ENCODE data around the gene CTTN.

Gene CTTN

DNA sequence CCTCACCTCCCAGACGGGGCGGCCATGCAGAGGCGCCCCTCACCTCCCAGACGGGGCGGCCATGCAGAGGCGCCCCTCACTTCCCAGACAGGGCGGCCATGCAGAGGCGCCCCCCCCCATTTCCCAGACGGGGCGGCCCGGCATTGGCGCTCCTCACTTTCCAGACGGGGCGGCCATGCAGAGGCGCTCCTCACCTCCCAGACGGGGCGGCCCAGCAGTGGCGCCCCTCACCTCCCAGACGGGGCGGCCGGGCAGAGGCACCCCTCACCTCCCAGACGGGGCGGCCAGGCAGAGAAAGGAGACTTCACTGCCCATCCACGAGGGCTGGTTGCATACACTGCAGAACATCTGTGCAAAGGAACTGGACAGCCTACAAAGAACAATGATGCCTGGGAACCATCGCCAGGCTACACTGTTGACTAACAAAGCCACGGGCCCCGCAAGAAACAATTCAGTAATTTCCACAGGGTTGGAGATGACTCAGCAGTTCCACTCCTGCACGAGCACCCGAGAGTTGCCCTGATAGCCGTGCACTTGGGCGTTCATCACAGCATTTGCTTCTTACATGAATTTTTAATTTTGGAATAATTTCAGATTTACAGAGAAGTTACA is 58.7 kb downstream of the CTTN start:
- no peak for DNase-seq

DNA sequence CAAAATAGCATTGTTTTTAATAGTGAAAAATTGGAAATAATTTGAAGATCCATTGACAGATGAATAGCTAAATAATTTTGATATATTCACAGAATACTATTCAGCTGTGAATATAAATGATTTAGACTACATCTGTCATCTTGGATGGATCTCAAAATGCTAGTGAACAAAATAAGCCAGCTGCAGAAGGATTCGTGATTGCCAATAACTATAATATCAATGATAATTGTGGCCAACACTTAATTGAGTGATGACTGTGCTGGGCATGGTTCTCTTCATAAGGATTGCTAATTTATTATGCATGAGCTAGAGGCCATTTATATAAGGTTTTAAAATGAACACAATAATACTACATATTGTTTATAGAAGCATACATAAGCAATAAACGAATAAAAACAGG is 60.4 kb downstream of the CTTN start:
- no peak for DNase-seq

DNA sequence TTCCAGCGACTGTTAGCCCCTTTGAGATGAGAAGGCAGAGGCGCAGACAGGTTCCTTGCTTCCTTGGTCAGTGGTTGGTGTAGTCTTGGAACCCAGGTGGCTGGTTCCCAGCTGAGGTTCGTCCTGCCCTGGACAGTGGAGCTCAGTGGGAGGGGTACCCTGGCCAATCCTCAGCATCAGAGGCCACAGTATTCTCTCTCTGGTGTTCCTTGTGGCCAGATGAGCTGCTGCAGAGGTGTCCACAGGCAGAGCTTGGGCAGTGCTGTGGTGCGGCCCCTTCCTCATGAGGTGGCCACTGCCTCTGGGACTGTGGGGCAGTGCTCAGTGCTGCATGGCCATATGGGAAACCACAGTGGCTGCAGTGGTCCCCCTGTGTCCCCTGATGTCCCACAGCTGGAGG is 61.8 kb downstream of the CTTN start:
- DNase-seq, result no peak

DNA sequence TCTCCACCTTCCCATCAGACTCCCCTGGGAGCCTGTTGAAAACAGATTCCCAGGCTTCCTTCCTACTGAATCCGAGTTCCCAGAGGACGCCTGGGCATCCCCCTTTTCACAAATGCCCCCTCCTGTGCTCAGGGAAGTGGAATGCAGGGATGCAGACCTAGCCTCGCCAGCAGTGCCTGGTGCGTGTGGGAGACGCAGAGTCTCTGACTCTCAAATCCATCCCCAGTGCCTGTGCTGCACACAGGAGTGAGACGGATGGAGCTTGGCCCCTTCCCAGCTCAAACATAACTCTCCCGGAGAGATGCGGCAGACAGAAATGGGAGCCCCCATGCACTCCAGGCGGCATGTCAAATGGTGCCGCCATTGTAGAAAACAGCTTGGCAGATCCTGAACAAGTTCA is 62.6 kb downstream of the CTTN start:
- DNase-seq, result no peak

DNA sequence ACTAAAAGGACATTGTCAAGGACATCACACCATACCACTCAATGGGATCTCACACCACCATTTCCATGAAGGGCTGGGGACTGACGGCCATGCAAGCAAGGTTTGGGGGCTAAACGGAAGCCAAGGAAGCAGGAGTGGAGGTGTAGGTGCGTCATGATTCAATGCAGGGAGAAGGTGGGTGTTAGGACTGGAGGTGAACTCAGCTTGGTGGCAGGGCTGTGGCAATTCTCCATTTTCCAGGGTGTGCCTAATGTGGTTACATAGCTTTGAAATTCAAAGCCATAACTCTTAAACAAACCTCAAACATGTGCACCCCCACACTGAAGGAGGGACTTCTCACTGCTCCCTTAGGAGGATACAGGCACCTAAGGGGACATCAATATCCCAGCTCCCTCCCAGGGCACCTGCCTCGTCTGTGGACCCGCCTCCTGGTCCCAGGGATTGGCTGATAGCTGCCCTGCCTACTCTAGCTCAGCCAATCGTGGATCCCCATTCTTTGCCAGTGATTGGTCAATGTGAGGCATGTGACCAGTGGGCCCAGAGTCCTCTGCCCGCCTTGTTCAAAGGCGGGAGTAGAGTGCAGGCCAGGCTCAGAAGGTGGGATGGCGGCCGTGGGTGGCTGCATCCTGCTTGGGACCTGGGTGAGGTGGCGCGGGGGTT is 64.6 kb downstream of the CTTN start:
- no peak for DNase-seq

DNA sequence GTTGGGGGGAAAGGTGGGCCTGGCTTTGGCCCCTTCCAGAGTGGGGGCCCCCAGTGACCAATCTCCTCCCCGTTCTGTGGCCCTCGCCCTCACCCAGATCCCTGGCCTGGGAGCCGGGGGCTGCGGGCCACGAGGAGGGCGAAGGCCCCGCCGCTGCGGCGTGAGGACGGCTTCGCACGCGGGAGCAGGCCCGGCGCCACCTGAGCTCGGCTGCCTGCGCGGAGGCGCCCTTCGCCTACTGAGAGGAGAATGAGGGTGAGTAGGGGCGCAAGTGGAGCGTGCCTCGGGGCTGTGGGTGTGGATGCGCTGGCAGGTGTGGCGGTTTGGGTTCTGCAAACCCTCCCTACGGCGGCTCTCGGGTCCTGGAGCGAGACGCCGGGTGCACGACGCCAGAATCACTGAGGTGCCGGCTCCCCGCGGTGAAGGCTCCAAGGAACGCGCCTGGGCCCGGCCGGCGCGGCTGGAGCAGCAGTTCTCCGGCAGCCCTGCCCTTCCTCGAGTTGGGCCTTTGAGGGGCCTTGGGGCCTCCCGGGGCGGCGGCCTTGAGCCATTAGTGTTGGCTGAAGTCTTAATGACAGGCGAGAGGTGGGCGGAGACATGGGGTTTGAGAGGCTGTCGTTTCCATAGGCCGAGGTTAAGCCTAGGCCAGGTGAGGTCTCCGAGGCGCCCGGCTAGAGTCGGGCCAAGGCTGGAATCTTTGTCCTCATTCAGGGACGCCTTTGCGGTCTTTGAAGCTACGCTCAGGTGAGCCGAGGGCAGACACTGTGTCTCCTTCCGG is 65.3 kb downstream of the CTTN start:
- DNase-seq, result no peak

DNA sequence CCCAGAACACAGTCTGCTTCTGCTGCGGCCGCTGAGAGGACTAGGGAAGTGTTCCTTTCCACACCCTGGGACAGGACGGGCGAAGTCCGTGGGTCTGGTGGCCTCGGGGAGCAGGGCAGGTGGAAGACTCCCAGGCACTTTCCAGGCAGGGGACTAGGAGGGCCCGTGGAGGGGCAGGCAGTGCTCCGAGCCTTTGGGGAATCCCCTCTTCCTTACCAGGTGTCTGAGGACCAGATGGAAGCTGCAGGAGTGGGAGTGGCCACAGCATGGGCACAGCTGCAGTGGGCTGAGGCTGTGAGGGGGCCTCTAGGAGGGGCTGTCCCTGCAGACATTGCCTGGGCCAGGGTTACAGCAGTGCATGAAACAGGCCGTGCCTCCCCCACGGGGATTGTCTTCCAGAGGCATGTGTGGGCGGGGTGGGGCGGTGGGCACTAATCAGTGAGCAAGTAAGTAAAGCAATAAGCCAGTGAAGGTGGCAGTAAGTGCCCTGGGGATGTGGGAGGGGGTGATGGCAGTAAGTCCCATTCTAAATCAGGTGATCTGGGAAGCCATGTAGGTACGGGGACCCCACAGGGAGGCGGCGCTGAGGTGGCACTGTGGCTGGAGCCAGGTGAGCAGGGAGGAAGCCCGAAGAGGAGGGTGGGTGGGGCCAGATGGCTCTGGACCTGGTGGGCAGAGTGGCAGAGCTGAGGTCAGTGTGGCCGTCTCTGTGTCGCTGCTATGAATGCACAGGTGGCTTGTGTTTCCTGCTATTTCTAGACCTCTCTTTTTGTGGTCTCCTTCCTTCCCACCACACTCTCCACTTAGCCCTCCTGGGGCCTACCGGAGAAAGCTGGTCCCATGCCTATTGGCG is 66.4 kb downstream of the CTTN start:
- DNase-seq, result no peak

DNA sequence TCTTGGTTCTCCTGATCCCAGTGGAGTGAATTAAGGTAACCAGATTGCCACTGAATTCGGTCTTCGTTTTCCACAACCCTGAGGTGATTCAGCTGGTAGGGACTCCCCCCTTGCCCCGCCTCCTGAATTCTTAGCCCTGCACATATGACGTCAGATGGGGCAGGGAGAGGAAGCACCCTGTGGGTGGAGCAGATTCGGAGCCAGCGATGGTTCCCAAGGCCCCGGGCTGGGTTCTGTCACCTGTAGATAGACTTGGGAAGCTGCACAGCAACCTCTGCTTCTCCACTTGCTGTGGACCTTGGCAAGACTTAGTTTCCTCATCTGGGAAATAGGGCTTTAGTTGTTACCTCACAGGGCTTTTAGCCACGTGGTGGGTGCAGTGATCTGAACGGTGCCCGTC is 67.8 kb downstream of the CTTN start:
- DNase-seq, result no peak

DNA sequence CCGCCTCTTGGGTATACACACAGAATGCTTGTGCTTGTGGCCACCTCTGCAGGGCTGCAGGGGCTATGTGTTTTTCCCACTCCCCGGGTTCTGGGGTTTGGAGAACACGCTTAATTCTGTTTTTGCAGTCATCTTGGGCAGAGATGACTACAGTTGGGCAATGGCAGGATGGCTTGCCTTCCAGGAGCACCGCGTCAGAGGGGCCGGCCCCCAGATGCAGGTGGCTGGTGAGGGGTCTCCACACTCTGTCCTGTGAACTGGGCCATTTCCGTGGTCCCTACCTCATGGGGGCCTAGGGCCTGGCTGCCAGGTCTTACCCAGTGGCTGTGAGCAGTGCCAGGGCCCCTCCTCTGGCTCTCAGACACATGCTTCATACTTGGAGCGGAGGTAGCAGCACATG is 68.3 kb downstream of the CTTN start:
- no peak for DNase-seq

DNA sequence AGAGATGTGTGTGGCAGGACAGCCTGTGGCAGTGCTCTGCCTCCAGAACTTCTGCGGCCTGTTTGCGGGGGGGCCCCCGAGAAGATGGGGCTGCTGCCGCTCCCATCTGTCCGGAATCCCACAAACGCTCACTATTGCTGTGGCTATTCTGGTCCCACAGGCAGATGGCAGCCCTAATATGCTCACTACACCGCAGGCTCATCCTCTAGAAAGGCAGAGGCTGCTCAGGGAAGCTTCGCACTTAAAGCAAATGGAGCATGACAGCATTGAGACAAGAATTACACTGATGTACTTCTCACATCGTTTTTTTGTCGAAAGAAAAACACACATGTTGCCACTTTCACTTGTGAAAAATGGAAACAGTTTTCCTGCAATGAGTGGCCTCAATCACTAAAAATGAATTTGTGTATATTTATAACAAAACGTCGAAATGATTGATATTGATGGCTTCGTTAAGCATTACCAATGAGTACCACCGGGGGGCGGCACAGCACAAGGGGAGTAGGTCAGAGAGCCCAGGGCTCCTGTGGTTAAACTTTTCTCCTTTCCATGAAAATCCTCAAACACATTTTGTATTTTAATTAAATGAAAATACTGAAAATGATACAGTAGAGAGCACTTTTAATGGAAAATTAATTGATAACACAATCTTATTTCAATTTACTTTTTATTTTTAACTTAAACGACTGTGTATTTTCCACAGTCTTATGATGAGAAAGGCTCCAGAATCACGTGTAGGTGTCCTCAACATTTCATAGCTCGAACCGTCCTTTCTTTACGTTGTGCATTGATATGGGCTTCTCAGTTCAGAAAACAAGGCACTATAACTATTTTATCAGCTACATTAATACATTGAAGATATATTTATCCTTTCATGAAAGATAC is 69.1 kb downstream of the CTTN start:
- DNase-seq, result no peak

DNA sequence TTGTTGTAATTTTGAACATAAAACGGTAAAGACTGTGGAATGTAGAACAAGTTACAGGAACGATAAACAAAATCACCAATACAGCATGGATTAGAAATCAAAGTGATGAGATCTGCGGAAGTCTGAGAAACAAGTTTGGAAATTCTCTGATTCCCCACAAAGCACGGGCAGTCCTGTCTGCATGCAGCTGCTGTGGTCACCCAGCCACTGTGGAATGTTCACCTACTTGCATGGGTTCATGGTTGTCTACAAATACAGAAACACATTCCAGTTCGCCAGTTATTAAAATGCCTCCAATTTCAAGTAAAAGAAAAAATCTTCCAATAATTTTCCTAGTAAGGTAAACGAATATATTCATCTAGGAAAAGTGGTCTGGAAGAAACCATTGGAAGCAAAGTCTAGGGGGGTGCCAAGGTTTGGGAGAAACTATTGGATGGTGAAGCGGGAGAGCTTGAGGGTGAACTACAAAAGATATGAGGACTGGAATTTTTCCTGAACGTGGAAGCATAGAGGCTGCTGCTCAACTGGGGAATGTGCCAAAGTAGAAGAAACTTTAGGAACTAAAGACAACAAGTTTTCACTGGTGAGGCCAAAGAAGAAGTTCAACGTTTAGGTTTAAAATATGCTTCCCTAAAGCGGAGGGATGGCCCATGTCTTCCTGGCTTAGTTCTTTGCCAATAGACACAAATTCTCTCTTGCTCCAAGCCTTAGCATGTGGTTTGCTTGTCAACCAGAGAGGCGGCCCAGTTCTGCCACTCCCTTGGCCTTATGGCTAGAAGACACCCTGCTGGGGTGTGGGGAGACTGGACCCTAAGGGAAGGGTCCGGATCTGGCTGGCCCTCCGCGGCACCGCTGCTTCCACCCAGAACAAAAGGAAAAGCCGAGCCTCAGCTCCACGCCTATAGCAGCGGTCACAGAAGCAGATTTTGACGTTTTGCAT is 70.2 kb downstream of the CTTN start:
- no peak for DNase-seq

DNA sequence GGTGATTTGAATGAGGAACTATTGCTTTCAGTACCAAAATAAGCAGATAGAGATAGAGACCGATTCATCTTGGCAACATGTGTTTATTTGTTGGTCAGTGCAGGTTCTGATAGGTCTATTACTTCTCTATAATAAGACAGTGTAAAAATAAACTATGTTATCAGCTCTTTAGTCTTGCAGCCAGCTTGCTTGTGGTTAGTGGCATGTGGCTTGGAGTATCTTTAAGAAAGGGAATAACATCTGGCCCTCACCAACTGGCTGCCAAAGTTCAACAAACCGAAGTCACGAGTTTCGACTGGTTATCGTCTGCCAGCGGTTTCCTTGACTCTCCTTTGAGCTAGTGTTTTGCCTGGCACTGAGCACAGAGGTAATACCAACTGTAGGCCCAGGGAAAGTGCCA is 71.8 kb downstream of the CTTN start:
- no peak for DNase-seq

DNA sequence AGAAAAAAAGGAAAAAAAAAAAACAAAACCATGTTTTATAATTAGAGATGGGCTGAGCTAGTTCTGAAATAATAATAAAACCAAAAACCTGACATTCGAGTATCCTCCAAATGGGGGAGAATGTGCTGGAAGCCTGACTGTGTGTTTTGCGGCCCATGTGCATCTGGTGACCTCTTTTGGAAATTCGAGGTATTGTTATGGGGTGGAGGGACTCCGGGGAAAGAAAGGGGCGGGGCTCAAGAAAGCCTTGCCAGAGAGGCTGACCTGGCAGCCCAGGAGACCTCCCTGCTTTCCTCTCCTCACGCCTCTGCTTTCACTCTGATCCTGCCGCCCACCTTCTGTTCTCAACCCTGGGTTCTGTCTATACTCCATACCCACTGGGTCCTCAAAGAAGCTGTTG is 72.9 kb downstream of the CTTN start:
- DNase-seq, result no peak

DNA sequence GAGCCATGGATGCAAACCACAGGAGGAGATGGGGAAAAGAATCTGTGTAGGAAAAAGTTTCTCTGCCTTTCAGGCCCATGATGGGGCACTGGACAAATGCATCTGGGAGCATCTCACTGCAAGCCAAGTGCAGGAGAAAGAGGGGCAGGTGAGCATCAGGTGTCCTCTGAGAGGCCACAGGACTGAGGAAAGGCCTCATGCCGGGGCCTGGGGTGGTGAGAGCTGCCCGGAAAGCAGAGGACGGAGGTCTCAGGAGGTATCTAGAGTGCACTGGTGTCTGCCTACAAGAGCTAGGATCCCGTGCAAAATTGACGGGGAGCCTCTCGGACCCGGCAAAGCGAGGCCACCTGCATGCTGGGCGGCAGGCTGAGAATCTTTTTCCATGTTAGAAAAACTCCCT is 73.9 kb downstream of the CTTN start:
- no peak for DNase-seq

DNA sequence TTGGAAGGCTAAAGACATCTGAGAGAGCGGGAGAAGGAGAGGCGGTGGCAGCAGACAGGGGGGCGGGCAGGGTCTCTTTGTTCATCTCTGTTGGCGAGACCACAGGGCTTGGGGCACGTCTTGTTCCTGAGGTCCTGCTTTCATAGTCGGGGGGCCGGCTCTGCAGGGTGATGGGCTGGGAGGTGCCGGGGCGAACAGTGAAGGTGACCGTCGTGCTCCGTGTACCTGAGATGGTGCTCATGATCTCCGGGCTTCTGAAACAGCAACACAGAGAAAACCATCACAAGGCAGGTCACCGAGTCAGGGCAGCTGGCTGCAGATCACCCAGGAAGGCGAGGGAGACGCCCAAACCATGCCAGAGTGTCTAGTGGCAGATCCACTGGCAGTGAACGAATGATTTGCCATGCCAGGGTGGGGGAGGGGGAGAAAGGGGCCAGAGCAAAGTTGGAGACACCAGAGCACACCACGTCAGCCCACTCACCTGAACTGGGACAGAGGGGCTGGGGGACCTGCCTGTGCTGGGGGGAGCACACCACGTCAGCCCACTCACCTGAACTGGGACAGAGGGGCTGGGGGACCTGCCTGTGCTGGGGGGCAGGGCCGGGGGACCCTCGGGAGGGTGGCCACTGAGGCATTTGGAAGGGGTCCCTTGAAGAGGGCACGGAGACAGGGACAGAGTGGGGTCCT is 75.0 kb downstream of the CTTN start:
- DNase-seq, result no peak

DNA sequence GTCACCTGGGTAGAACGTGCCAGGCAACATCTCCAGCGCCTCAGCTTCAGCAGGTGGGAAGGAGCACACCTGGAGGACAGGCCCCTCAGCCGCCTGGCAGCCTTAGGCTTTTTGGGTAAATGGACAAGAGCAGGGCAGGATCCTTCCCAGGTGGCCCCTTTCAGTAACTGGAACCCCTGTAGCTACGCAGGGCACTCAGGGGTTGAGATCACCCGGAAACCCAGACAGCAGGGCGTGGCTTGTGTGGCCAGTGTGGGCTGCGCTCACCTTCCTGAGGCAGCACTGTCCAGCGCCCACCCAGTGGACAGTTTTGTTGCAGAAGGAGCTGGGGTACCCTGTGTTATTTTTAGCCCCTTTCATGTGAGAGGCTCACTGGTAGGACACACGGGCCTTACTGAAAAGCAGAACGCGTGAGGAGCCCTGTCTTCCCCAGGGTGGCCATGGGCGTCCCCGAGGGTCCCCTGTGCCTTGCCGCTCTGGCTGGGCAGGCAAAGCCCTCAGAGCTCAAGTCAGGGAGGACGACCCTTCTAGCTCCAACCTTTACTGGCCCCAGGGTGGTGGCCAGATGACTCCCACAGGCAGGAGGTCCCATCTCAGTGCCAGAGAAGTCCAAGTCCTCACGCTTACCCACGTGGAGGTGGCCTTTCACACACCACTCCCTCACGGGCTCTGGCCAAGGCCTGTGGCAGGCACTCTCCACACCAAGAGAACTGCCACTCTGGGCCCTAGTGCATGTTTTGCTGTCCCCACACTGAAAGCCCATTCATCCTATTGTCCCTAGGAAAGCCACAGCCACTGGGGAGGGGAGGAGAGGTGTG is 75.8 kb downstream of the CTTN start:
- no peak for DNase-seq

DNA sequence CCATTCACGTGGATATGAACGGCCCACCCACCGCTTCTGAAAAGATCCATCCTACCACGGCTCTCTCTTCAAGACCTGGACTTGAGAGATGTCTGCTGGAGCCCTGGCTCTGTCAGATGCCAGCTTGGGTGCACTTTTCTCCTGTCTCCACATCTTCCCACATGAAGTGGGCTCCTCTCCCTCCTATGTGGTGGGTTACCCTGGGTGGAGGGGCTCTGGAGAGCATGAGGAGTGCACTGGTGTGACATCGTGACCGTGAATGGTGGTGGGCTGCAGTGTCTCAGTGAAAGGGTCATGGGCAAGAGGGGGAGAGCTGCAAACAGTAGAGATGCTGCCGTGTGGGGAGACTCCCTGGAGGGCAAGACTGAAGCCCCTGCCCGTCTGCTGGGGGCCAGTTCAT is 76.4 kb downstream of the CTTN start:
- DNase-seq, result no peak

DNA sequence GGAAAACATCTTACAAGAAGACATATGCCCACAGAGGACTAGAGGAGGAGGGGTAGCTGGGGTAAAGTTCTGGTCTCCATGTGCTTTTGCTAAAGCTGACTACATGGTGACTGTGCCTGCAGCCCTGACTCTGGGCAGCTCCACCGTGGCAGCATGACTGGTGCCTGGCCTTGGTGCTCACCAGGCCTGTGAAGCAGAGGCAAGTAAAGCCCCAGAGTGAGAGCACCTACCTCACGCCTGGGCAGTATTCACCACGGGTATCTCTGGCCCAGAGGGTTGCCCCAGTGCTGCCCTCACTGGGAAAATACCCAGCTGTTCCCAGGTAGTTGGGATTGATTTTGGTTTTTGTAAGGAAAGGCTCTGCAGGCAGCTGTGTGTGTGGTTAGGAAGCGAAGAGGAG is 78.3 kb downstream of the CTTN start:
- no peak for DNase-seq

DNA sequence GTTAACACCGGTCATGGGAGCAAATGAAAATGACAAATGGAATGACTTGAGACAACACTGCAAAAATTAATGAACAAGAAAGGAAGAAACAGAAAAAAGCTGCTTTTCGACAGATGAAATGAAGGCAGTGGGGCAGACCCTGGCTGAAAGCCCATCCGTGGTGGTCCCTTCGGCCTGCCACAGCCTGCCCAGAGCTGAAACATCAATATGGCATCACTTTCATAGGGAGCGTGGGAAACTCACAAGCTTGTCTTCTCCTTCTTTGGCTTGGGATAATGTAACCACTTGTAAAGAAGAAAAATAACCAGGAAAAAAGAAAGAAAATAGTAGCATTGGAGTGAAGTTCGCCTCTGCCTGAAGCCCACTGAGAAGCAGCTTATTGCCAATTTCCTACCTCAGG is 78.8 kb downstream of the CTTN start:
- no peak for DNase-seq

DNA sequence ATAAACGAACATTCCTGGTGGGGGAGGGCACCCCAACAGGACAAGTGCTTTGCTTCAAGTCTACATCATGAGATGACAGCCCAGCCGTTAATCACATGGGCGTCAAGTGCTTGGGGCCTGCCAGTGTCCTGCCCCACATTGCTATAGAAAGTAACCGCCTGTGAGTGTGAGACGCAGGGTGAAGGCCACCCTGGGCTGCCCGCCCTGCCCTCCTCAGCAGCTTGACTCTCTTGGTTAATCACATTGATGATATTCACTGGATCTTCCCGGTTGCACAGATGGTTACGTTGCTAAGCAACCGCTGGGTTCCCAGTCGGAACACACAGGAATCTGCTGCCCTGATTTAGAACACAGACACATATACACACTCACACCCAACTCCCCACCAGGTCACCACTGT is 79.3 kb downstream of the CTTN start:
- DNase-seq, result no peak
